Brain microvascular endothelial cell (primary cell): Measurements from ENCODE around the gene SH3PXD2A.

Experiments
- DNase-seq: peaks from one replicate; pipeline ENCODE4 v3.0.0-alpha.2; 2020
- H3K27ac ChIP-seq: fragments of 250-450 bp; sonication (Bioruptor Pico); 2 replicates; pipeline ENCODE4 v1.5.1; 2020; ENCODE audit warnings: mild to moderate bottlenecking, moderate library complexity
- H3K27me3 ChIP-seq: fragments of 250-450 bp; sonication (Bioruptor Pico); replicated peaks from 2 replicates; pipeline ENCODE4 v1.5.1; 2020; ENCODE audit warnings: mild to moderate bottlenecking
- H3K36me3 ChIP-seq: fragments of 250-450 bp; sonication (Bioruptor Pico); replicated peaks from 2 replicates; pipeline ENCODE4 v1.5.1; 2020; ENCODE audit warnings: mild to moderate bottlenecking
- H3K4me3 ChIP-seq: 2 replicates; pipeline ENCODE4 v1.5.1; 2011; ENCODE audit warnings: low read depth, mild to moderate bottlenecking, control low read depth, low read length, moderate library complexity
- CTCF ChIP-seq: IDR thresholded peaks from 2 replicates; pipeline ENCODE4 v1.5.1; 2011; ENCODE audit warnings: low read depth, mild to moderate bottlenecking, moderate library complexity, low read length, control low read depth, inconsistent platforms; ENCODE audit errors: missing control alignments
- in situ Hi-C: cut with HindIII; loops from 2 replicates; pipeline ENCODE4 v1.10.0; 2017; ENCODE audit warnings: low sequenced_read_pairs, low pct_ligation_motif_present

SH3PXD2A gene

GRCh38 chr10:103749779-103750178 is 105.6 kb downstream of the SH3PXD2A start:
- Histone ChIP-seq H3K27ac (no peak overlapping the region), H3K4me3 (no peak overlapping the region), H3K27me3 (no peaks in the 10 kb centered on the region), H3K36me3 (no peaks in the 10 kb centered on the region)
- no peak for TF ChIP-seq CTCF
- no peak for DNase-seq
- in situ Hi-C loops, result no loop called here

GRCh38 chr10:103748020-103748419 is 107.4 kb downstream of the SH3PXD2A start:
- in situ Hi-C loops, result no loop called here
- no peak for TF ChIP-seq CTCF
- H3K27ac ChIP-seq, result no peak overlapping the region

GRCh38 chr10:103747193-103747865 is 108.0 kb downstream of the SH3PXD2A start:
- no peak overlapping the region for H3K27ac ChIP-seq
- no peak for TF ChIP-seq CTCF
- H3K36me3 ChIP-seq, result no peaks in the 10 kb centered on the region
- no peaks in the 10 kb centered on the region for H3K27me3 ChIP-seq
- H3K4me3 ChIP-seq, result no peak overlapping the region
- in situ Hi-C loops, result no loop called here
- DNase-seq, result no peak

More at GRCh38 chr10:103748020-103748419, 107.4 kb downstream of the SH3PXD2A start:
- DNase-seq, result no peak
- H3K27me3 ChIP-seq, result no peaks in the 10 kb centered on the region
- no peaks in the 10 kb centered on the region for H3K36me3 ChIP-seq
- no peak overlapping the region for H3K4me3 ChIP-seq

- no peaks in the 10 kb centered on the region for H3K27me3 ChIP-seq
- H3K27ac ChIP-seq, result no peak overlapping the region
- H3K4me3 ChIP-seq, result no peak overlapping the region
- DNase-seq, result no peak
- TF ChIP-seq CTCF, result no peak
- no peaks in the 10 kb centered on the region for H3K36me3 ChIP-seq
- in situ Hi-C loops, result no loop called here
Measured at GRCh38 chr10:103746598-103746997, 108.8 kb downstream of the SH3PXD2A start.

- DNase-seq, result no peak
- peak; percentile 3 for TF ChIP-seq CTCF
- Histone ChIP-seq H3K27me3 (no peaks in the 10 kb centered on the region), H3K27ac (no peak overlapping the region), H3K36me3 (no peaks in the 10 kb centered on the region), H3K4me3 (no peak overlapping the region)
- in situ Hi-C loops, result no loop called here
Measured at GRCh38 chr10:103745341-103746247, 109.8 kb downstream of the SH3PXD2A start.
